Activated naive CD8-positive, alpha-beta T cell treated with anti-CD3 and anti-CD28 coated beads for 36 hours (primary cell): ENCODE results near the gene SESTD1. TPM values are rescaled to one million over a fixed set of nuclear protein-coding genes. Genes with fewer than 3 reads are reported as not detected.

ENCODE experiments used
- DNase-seq: peaks from one replicate; pipeline ENCODE4 v3.0.0; 2021
- H3K27ac Mint-ChIP-seq: one replicate; pipeline ENCODE4 v1.8.0; 2022; ENCODE audit warnings: mild to moderate bottlenecking, moderate library complexity, mixed read lengths
- H3K27me3 Mint-ChIP-seq: one replicate; pipeline ENCODE4 v1.8.0; 2022; ENCODE audit warnings: mild to moderate bottlenecking, mixed read lengths
- H3K36me3 Mint-ChIP-seq: one replicate; pipeline ENCODE4 v1.8.0; 2021; ENCODE audit warnings: mild to moderate bottlenecking, mixed read lengths
- H3K4me1 Mint-ChIP-seq: one replicate; pipeline ENCODE4 v1.8.0; 2021; ENCODE audit warnings: mixed read lengths
- H3K4me3 Mint-ChIP-seq: one replicate; pipeline ENCODE4 v1.8.0; 2022; ENCODE audit warnings: mild to moderate bottlenecking, moderate library complexity, mixed read lengths
- H3K9me3 Mint-ChIP-seq: one replicate; pipeline ENCODE4 v1.8.0; 2022; ENCODE audit warnings: mixed read lengths
- total RNA-seq, 2 experiments: library from RNA; stranded (reverse); gene quantifications; one replicate each; pipeline ENCODE4 v1.2.3, GENCODE V29; 2021

SESTD1 gene, protein sequence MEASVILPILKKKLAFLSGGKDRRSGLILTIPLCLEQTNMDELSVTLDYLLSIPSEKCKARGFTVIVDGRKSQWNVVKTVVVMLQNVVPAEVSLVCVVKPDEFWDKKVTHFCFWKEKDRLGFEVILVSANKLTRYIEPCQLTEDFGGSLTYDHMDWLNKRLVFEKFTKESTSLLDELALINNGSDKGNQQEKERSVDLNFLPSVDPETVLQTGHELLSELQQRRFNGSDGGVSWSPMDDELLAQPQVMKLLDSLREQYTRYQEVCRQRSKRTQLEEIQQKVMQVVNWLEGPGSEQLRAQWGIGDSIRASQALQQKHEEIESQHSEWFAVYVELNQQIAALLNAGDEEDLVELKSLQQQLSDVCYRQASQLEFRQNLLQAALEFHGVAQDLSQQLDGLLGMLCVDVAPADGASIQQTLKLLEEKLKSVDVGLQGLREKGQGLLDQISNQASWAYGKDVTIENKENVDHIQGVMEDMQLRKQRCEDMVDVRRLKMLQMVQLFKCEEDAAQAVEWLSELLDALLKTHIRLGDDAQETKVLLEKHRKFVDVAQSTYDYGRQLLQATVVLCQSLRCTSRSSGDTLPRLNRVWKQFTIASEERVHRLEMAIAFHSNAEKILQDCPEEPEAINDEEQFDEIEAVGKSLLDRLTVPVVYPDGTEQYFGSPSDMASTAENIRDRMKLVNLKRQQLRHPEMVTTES
- 1 to 10 TPM; 4.4 to 5.7 TPM for total RNA-seq

DNA sequence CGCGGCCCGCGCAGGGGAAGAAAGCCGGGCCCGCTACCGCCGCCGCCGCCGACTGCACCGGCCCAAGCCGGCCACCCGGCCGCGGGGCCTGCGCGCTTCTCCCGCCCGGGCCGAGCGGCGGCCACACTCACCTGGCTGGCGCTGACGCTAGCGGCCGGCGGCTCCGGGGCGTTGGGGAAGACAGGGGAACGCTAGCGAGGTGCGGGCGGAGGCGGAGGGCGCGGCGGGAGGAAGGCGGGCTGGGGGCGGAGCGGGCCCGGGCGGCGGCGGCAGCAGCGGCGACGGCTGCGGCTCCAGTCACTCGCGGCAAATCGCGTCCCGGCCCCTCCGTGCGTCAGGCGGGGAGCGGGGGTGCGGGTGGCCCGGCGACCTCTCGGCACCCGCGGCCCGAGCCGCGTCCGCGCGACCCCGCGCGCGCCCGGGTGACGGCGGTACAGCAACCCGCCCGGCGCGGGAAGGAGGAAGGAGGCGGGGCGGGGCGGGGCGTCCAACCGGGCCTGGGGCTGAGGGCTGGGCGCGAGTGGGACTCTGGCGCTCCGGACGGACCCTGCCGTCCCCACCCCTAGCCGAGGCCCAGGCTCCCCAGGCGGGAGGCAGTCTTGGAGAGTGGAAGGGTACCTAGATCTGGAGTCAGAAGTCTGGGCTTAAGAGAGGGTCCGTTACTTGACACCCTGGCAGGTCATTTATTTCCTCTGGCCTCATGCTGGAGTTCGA is at the start of gene SESTD1:
SESTD1 (minus strand) TSS at position 465 of the 714 bp plus-strand sequence. CDS start 72,991 bp downstream, outside the sequence.
- H3K4me3 Mint-ChIP-seq, result peak within 1 kb of the TSS; percentile 82
- H3K4me1 Mint-ChIP-seq, result peaks cover 5% of the 10 kb centered on the region
- peak within 1 kb of the TSS; percentile 51 for H3K27ac Mint-ChIP-seq
- no peaks in the 10 kb centered on the region for H3K9me3 Mint-ChIP-seq
- peaks cover 44% of the 10 kb centered on the region for H3K27me3 Mint-ChIP-seq
- peak; percentile 67 for DNase-seq
- H3K36me3 Mint-ChIP-seq, result peaks cover 2% of the 10 kb centered on the region

DNA sequence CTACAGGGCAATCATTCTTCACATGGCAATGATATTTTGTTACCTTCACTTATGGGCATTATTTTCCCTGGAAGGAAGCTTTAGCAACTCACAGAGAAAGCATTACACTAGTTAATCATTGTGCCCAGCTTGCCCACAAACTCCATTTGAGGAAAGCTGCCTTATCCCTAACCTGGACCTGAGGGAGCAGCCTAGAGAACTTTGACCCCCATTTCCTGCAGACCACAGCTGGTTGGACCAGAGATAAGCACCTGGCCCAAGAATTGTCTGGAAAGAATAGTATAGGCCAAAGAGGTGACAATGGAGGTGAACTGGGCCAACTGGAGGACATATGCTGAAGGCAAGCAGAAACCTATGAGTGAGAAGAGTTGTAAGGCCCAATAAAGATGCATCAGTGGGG is 48.4 kb upstream of the SESTD1 start:
- H3K4me3 Mint-ChIP-seq, result no peak overlapping the region

DNA sequence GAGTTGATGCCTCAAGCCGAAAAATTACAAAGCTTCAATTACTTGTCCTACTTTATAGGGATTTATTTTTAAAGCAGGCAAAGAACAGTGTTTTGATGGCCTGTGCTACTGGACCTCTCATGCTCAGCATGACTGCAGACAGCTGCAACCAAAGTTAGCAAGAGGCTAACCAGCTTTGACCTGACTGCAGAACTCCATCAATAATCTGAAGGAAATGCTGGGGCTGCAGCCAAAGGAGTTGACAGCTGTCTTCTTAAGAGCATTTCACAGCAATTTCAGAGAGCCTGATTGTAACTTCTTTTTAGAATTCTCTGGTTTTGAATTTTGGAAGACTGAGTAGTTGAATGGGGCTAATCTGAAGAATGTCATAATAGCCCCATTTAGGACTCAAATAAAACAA is 46.5 kb upstream of the SESTD1 start:
- H3K4me3 Mint-ChIP-seq, result no peak overlapping the region
- peaks cover 6% of the 10 kb centered on the region for H3K9me3 Mint-ChIP-seq
- no peaks in the 10 kb centered on the region for H3K4me1 Mint-ChIP-seq

More for the DNA sequence above, 48.4 kb upstream of the SESTD1 start:
- Mint-ChIP-seq H3K36me3 (no peaks in the 10 kb centered on the region), H3K27me3 (peaks cover 10% of the 10 kb centered on the region), H3K27ac (no peak overlapping the region), H3K4me1 (no peaks in the 10 kb centered on the region), H3K9me3 (peaks cover 7% of the 10 kb centered on the region)
- DNase-seq, result no peak

DNA sequence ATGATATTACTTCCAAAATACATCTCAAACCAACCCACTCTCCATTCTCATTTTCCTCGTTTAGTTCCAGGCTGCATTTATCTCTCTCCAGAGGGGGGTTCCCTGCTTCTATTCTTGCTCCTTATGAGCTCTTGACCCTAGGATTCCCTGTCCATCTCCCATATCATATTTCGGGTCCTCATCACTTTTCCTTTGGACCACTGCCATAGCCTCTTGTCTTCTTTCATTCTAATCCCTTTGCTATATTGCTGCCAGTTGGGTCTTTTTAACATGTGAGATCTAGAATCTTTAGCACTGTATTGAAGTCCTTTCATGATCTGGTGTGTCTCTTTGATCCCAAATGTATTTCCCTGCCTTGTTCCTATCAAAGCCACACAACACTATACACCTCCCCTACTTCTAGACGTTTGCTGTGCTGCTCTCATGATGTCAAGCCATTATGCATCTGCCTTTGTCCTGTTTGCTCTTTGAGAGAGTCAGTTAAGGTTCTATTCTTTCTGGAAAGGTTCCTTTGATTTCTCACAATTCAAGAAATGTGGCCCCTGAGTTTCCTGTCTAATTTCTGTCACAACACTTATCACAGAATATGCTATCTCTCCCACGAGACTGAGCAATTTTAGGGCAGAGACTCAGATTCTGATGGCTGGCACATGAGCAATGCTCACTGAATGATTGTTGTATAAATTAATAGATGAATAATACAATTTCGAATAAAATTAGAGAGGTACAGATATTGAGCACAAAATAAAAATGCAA is 43.2 kb upstream of the SESTD1 start:
- Mint-ChIP-seq H3K27ac (no peak overlapping the region), H3K36me3 (no peaks in the 10 kb centered on the region), H3K4me3 (no peak overlapping the region), H3K27me3 (no peaks in the 10 kb centered on the region), H3K9me3 (no peaks in the 10 kb centered on the region), H3K4me1 (no peaks in the 10 kb centered on the region)
- no peak for DNase-seq

More for the DNA sequence above, 46.5 kb upstream of the SESTD1 start:
- DNase-seq, result no peak
- peaks cover 10% of the 10 kb centered on the region for H3K27me3 Mint-ChIP-seq
- H3K36me3 Mint-ChIP-seq, result no peaks in the 10 kb centered on the region
- H3K27ac Mint-ChIP-seq, result no peak overlapping the region

DNA sequence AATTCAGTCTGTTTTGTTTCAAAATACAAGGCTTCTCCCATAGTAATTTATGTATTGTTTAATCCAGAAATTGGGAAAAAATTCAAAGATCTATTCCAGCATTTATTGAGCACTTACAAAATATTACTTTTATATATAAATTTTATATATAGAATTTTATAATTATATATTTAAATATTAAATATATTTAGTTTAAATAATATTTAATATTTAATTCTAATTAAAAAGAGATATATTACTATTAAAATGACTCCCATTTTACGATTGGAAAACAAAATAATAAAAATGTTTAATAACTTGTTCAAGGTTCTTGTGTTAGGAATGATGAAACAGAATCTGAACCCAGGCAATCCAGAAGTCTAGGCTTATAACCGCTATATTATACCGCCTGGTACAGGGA is 40.5 kb upstream of the SESTD1 start:
- H3K27ac Mint-ChIP-seq, result no peak overlapping the region
- peaks cover 4% of the 10 kb centered on the region for H3K9me3 Mint-ChIP-seq
- no peak for DNase-seq
- H3K4me1 Mint-ChIP-seq, result no peaks in the 10 kb centered on the region
- peaks cover 2% of the 10 kb centered on the region for H3K36me3 Mint-ChIP-seq
- no peaks in the 10 kb centered on the region for H3K27me3 Mint-ChIP-seq
- H3K4me3 Mint-ChIP-seq, result no peak overlapping the region

DNA sequence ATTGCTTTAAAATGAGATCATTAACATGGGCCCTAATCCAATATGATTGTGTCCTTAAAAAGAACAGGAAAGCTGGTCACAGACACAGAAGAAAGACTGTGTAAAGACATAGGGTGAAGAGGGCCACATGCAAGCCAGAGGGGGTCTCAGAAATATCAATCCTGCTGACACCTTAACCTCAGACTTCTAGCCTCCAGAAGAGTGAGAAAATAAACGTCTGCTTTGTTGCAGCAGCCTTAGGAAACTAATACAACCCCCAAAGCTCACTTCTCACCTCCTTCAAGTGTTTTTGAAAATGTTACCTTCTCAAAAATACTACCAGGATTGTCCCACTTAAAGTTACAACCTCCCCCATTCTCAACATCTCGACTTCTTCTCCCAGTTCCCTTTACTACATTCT is 39.8 kb upstream of the SESTD1 start:
- Mint-ChIP-seq H3K4me3 (no peak overlapping the region), H3K4me1 (no peaks in the 10 kb centered on the region), H3K27me3 (no peaks in the 10 kb centered on the region), H3K27ac (no peak overlapping the region), H3K9me3 (peaks cover 4% of the 10 kb centered on the region), H3K36me3 (peaks cover 2% of the 10 kb centered on the region)
- no peak for DNase-seq

DNA sequence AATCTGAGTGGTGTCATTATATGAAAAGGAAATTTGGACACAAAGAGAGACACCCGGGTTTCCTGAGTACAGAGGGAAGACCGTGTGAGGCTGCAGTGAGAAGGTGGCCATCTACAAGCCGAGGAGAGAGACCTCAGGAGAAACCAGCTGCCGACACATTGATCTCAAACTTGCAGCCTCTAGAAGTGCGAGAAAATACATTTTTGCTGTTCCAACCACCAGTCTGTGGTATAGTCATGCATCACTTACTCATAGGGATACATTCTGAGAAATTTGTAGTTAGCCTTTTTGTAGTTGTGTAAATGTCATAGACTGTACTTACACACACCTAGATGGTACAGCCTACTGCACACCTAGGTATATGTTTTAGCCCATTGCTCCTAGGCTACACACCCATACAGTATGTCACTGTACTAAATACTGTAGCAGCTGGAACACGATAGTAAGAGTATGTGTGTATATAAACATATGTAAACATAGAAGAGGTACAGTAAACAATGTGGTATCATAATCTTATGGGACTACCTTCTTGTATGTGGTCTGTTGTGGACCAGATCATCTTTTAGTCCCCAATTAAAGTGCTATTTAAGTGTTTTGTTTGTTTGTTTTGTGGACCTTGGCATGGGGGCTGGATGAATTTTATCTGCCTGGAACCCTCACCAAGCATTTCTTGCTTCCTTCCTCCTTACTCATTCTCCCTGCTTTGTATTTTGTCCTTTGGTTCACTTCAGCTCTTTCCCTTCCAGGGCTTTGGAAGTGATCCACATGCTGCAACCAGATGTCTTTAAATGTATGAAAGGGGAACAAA is 38.3 kb upstream of the SESTD1 start:
- H3K9me3 Mint-ChIP-seq, result peaks cover 4% of the 10 kb centered on the region
- H3K4me3 Mint-ChIP-seq, result no peak overlapping the region
- H3K27me3 Mint-ChIP-seq, result no peaks in the 10 kb centered on the region
- DNase-seq, result no peak
- no peaks in the 10 kb centered on the region for H3K4me1 Mint-ChIP-seq
- peaks cover 2% of the 10 kb centered on the region for H3K36me3 Mint-ChIP-seq
- no peak overlapping the region for H3K27ac Mint-ChIP-seq

DNA sequence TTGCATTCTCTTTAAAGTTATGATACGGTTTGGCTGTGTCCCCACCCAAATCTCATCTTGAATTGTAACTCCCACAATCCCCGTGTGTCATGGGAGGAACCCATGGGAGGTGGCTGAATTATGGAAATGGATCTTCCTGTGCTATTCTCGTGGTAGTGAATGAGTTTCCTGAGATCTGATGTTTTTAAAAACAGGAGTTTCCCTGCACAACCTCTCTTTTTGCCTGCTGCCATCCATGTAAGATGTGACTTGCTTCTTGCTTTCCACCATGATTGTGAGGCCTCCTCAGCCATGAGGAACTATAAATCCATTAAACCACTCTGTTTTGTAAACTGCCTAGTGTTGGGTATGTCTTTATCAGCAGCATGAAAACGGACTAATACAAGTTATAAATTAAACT is 37.5 kb upstream of the SESTD1 start:
- peaks cover 4% of the 10 kb centered on the region for H3K9me3 Mint-ChIP-seq
- no peak for DNase-seq
- H3K4me1 Mint-ChIP-seq, result no peaks in the 10 kb centered on the region
- H3K36me3 Mint-ChIP-seq, result peaks cover 2% of the 10 kb centered on the region
- no peaks in the 10 kb centered on the region for H3K27me3 Mint-ChIP-seq
- no peak overlapping the region for H3K27ac Mint-ChIP-seq
- no peak overlapping the region for H3K4me3 Mint-ChIP-seq

DNA sequence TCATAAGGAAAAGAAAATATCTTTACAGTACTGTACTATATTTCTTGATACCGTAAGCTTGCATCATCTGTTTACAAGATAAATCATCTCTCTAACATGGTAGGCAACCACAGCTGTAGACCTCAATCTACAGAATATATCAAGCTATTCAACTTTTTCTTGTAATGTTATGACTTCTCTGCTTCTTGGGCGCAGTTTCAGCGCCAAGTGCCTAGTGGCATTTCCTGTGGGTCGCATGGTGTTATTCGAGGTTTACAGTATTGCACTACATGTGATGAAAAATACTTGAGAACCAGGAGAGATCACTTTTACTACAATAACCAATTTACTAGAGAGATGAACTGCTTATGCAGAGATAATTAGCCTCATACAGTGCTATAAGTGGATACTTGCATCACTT is 34.0 kb upstream of the SESTD1 start:
- peaks cover 2% of the 10 kb centered on the region for H3K36me3 Mint-ChIP-seq
- no peak for DNase-seq
- H3K4me3 Mint-ChIP-seq, result no peak overlapping the region
- no peaks in the 10 kb centered on the region for H3K27me3 Mint-ChIP-seq
- no peak overlapping the region for H3K27ac Mint-ChIP-seq
- H3K4me1 Mint-ChIP-seq, result no peaks in the 10 kb centered on the region
- H3K9me3 Mint-ChIP-seq, result peaks cover 4% of the 10 kb centered on the region

DNA sequence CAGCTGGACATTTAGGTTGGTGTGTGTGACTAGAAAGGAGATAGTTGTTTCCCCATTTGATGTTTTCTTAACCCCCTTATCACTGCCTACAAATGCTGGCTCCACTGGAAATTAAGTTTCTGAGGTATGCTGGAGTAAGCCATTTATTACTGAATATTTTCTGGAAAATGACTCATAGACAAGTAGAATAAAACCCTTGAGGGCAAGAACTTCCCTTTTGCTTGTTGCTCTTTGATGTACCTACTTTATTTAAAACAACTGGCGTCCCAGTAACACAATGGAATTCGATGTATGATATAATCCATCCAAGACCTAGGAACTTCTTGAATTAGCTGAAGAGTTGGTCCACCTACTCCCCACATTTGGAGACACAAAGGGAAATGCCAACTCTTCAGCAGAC is 33.3 kb upstream of the SESTD1 start:
- no peak for DNase-seq
- Mint-ChIP-seq H3K4me1 (no peaks in the 10 kb centered on the region), H3K4me3 (no peak overlapping the region), H3K27me3 (no peaks in the 10 kb centered on the region), H3K27ac (no peak overlapping the region), H3K36me3 (peaks cover 2% of the 10 kb centered on the region), H3K9me3 (peaks cover 4% of the 10 kb centered on the region)

DNA sequence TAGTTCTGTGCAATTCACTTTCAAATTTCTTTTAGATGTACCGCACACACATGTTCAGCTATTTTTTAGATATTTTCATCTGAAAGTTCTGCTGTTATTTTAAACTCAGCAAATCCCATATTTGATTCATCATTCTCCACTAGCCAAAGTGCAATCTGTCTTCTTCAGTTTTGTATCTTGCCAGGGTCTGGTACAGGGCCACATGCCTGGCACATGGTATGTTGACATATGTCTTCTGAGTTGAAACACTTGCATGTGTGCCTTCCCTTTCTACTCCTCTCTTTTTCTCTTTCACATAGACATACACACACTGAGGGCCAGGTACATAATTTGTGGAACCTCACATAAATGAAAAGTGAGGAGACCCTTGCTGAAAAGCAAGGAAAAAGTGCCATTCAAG is 25.7 kb upstream of the SESTD1 start:
- Mint-ChIP-seq H3K4me1 (no peaks in the 10 kb centered on the region), H3K9me3 (no peaks in the 10 kb centered on the region), H3K27me3 (no peaks in the 10 kb centered on the region), H3K4me3 (no peak overlapping the region), H3K36me3 (no peaks in the 10 kb centered on the region), H3K27ac (no peak overlapping the region)
- no peak for DNase-seq

DNA sequence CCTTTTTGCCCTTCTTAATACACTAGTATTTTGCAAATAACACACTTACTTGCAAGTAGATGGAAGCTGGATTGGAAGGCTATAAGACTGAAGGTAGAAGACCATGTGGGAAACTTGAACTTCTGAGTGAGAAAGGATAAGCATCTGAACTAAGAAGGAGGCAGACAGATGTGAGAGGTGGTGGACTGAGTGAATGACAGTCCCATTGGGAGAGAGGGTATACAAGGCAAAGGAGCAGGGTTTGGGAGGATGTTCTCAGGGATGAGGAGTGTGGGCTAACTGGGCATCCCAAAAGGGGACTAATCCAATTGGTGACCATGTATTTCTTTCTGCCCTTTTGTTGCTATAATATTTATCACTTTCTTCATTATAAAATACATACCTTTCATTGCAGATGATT is 20.4 kb upstream of the SESTD1 start:
- Mint-ChIP-seq H3K4me1 (no peaks in the 10 kb centered on the region), H3K36me3 (no peaks in the 10 kb centered on the region)

DNA sequence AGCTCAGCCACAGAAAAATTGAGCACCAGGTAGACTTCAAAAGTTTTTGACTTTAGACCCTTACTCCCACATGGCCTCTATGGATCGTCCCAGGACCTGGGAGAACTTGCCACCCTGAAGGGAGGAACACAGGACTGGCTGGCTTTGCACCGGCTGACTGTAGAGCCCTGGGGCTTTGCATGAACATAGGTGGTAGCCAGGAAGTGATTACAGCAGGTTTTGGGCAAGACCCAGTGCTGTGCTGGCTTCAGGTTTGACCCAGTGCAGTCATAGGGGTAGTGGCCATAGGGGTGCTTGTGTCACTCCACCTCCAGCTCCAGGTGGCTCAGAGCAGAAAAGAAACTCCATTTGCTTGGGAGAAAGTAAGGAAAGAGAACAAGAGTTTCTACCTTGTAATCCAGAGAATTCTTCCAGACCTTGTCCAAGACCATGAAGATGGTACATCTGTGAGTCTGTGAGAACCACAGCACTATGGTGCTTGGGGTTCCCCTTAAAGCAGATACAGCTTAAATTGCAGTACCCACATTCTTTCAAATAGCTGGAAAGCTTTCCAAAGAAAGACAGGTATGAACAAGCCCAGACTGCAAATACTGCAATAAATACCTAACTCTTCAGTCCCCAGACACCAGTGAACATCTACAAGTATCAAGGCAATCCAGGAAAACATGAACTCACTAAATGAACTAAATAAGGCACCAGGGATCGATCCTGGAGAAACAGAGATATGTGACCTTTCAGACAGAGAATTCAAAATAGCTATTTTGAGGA is 13.0 kb upstream of the SESTD1 start:
- no peaks in the 10 kb centered on the region for H3K4me1 Mint-ChIP-seq
- H3K4me3 Mint-ChIP-seq, result no peak overlapping the region
- no peak for DNase-seq
- H3K36me3 Mint-ChIP-seq, result no peaks in the 10 kb centered on the region
- no peak overlapping the region for H3K27ac Mint-ChIP-seq
- H3K27me3 Mint-ChIP-seq, result peaks cover 8% of the 10 kb centered on the region
- H3K9me3 Mint-ChIP-seq, result no peaks in the 10 kb centered on the region

More for the DNA sequence above, 20.4 kb upstream of the SESTD1 start:
- Mint-ChIP-seq H3K27me3 (no peaks in the 10 kb centered on the region), H3K4me3 (no peak overlapping the region), H3K27ac (no peak overlapping the region), H3K9me3 (no peaks in the 10 kb centered on the region)
- DNase-seq, result no peak
